CD8-positive, alpha-beta memory T cell (primary cell): ENCODE data around the gene C1orf122. TPM values are rescaled to one million over a fixed set of nuclear protein-coding genes. Genes with fewer than 3 reads are reported as not detected.

Experiments
- CTCF ChIA-PET: fragments of 350-600 bp; sonication (Branson Sonifier 250); formaldehyde crosslinking; loops from one replicate; lab custom pipeline; 2021; ENCODE audit warnings: antibody characterized with exemption; lab: Charles Lee
- POLR2A ChIA-PET: fragments of 350-600 bp; sonication (Branson Sonifier 250); formaldehyde crosslinking; loops from one replicate; lab custom pipeline; 2021; ENCODE audit warnings: antibody characterized with exemption; lab: Charles Lee
- DNase-seq, 5 donors: peaks; one replicate each; pipeline versions ENCODE4 v3.0.0 to v3.0.0-alpha.2; 2020 to 2022; ENCODE audit warnings: mixed read lengths in 1 of 5
- H3K27ac ChIP-seq: one replicate; pipeline ENCODE4 v1.7.0; 2013; ENCODE audit warnings: low read depth, mild to moderate bottlenecking, low read length, moderate library complexity
- H3K27me3 ChIP-seq: 2 replicates; pipeline ENCODE4 v1.7.0; 2013; ENCODE audit warnings: low read length, mild to moderate bottlenecking; ENCODE audit not compliant: insufficient read depth, poor library complexity, severe bottlenecking
- H3K36me3 ChIP-seq: 2 replicates; pipeline ENCODE4 v1.7.0; 2013; ENCODE audit warnings: mild to moderate bottlenecking, low read length, moderate library complexity; ENCODE audit not compliant: insufficient read depth
- H3K4me1 ChIP-seq: 2 replicates; pipeline ENCODE4 v1.7.0; 2013; ENCODE audit warnings: mild to moderate bottlenecking, low read length, moderate library complexity; ENCODE audit not compliant: insufficient read depth
- H3K4me3 ChIP-seq: 2 replicates; pipeline ENCODE4 v1.7.0; 2013; ENCODE audit warnings: mild to moderate bottlenecking, low read length
- H3K9me3 ChIP-seq: 2 replicates; pipeline ENCODE4 v1.7.0; 2013; ENCODE audit warnings: mild to moderate bottlenecking, low read length
- H3K27ac Mint-ChIP-seq, 8 donors: one replicate each; pipeline ENCODE4 v1.8.0; 2020 to 2021; ENCODE audit warnings: mixed read lengths in 8 of 8, mild to moderate bottlenecking in 6 of 8, inconsistent platforms in 3 of 8, moderate library complexity in 3 of 8
- H3K27me3 Mint-ChIP-seq, 2 donors: one replicate each; pipeline ENCODE4 v1.8.0; 2020 to 2021; ENCODE audit warnings: mixed read lengths in 2 of 2, mild to moderate bottlenecking in 1 of 2, moderate library complexity in 1 of 2
- H3K36me3 Mint-ChIP-seq, 3 donors: one replicate each; pipeline ENCODE4 v1.8.0; 2020 to 2021; ENCODE audit warnings: mixed read lengths in 3 of 3, inconsistent platforms in 1 of 3, mild to moderate bottlenecking in 1 of 3
- H3K4me1 Mint-ChIP-seq, 3 donors: one replicate each; pipeline ENCODE4 v1.8.0; 2020 to 2021; ENCODE audit warnings: mixed read lengths in 3 of 3, inconsistent platforms in 1 of 3, mild to moderate bottlenecking in 1 of 3
- H3K4me3 Mint-ChIP-seq, 7 donors: one replicate each; pipeline ENCODE4 v1.8.0; 2020 to 2021; ENCODE audit warnings: mixed read lengths in 7 of 7, mild to moderate bottlenecking in 6 of 7, moderate library complexity in 4 of 7, inconsistent platforms in 2 of 7
- H3K9me3 Mint-ChIP-seq, 5 donors: one replicate each; pipeline ENCODE4 v1.8.0; 2020 to 2022; ENCODE audit warnings: mixed read lengths in 5 of 5, mild to moderate bottlenecking in 3 of 5, moderate library complexity in 2 of 5, inconsistent platforms in 1 of 5
- polyA plus RNA-seq: library from polyadenylated mRNA; unstranded; fragments of 300-500 nt; fragmentation: Illumina TruSeq; gene quantifications from one replicate; pipeline ENCODE4 v1.2.3, GENCODE V29; 2021
- total RNA-seq, 2 experiments: library from RNA; stranded (reverse); gene quantifications; one replicate each; pipeline ENCODE4 v1.2.3, GENCODE V29; 2021

C1orf122 gene
- total and polyA plus RNA-seq, 3 experiments from 2014 or later: 29.4 to 39.5 (median 37.7) TPM

GRCh38 chr1:37822906-37823815, 15.6 kb downstream of the C1orf122 start:
- ChIA-PET POLR2A (no interaction called here), CTCF (interaction anchor here (1.0 kb wide), 1 partner anchor 11 kb away, joined by 4 read pairs; no protein-coding TSS in a partner anchor)
- Histone ChIP-seq H3K27me3 (no peaks in the 10 kb centered on the region), H3K36me3 (peaks cover 23% of the 10 kb centered on the region), H3K4me3 (no peak overlapping the region), H3K9me3 (no peaks in the 10 kb centered on the region), H3K27ac (no peak overlapping the region), H3K4me1 (no peaks in the 10 kb centered on the region)
- peaks cover 0 to 72% (median 27%) of the 10 kb centered on the region in 3 donors for H3K36me3 Mint-ChIP-seq
- H3K27me3 Mint-ChIP-seq: no peaks in the 10 kb centered on the region
- H3K4me3 Mint-ChIP-seq: no peak overlapping the region
- H3K4me1 Mint-ChIP-seq: peaks cover 0 to 1% (median 0%) of the 10 kb centered on the region in 3 donors
- H3K27ac Mint-ChIP-seq: peak overlapping the region in 5 of 8 donors; percentile 52 to 85 (median 69)
- peak in 1 of 5 donors; percentile 5 for DNase-seq
- H3K9me3 Mint-ChIP-seq: no peaks in the 10 kb centered on the region

DNA sequence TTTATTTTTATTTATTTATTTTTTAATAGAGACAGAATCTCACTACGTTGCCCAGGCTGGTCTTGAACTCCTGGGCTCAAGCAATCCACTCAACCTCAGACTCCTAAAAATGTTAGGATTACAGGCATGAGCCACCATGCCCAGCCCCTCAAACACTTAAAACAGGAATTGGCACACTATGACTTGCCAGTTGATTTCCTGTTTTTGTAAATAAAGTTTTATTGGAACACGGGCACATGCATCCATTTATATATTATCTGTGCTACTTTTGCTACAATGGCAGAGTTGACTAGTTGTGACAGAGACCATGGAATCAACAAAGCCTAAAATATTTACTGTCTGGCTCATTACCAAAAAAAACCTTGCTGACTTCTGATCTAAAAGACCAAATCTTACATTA, 16.4 kb downstream of the C1orf122 start:
- DNase-seq: no peak
- H3K4me3 Mint-ChIP-seq: no peak overlapping the region
- Histone ChIP-seq H3K4me3 (no peak overlapping the region), H3K27ac (no peak overlapping the region), H3K9me3 (no peaks in the 10 kb centered on the region), H3K4me1 (no peaks in the 10 kb centered on the region), H3K36me3 (peaks cover 23% of the 10 kb centered on the region), H3K27me3 (no peaks in the 10 kb centered on the region)
- peaks cover 0 to 1% (median 0%) of the 10 kb centered on the region in 3 donors for H3K4me1 Mint-ChIP-seq
- H3K27me3 Mint-ChIP-seq: no peaks in the 10 kb centered on the region
- H3K36me3 Mint-ChIP-seq: peaks cover 0 to 77% (median 31%) of the 10 kb centered on the region in 3 donors
- no peak overlapping the region for H3K27ac Mint-ChIP-seq
- CTCF ChIA-PET: no interaction called here
- POLR2A ChIA-PET: no interaction called here
- no peaks in the 10 kb centered on the region for H3K9me3 Mint-ChIP-seq

GRCh38 chr1:37825506-37825905, 17.9 kb downstream of the C1orf122 start:
- H3K36me3 Mint-ChIP-seq: peaks cover 0 to 75% (median 30%) of the 10 kb centered on the region in 3 donors
- peaks cover 17% of the 10 kb centered on the region for H3K36me3 ChIP-seq
- H3K27me3 Mint-ChIP-seq: no peaks in the 10 kb centered on the region
- POLR2A ChIA-PET: no interaction called here
- H3K27ac Mint-ChIP-seq: peak overlapping the region in 4 of 8 donors; percentile 34 to 54 (median 50)
- H3K4me1 Mint-ChIP-seq: peaks cover 0 to 1% (median 0%) of the 10 kb centered on the region in 3 donors
- no peak overlapping the region for H3K4me3 Mint-ChIP-seq
- no peaks in the 10 kb centered on the region for H3K9me3 Mint-ChIP-seq
- no peak overlapping the region for H3K4me3 ChIP-seq
- CTCF ChIA-PET: interaction anchor here (1.5 kb wide), 1 partner anchor 34 kb away, joined by 4 read pairs; the partner anchor contains the start of gene MTF1
- H3K27me3 ChIP-seq: no peaks in the 10 kb centered on the region
- no peak for DNase-seq
- no peak overlapping the region for H3K27ac ChIP-seq
- H3K4me1 ChIP-seq: no peaks in the 10 kb centered on the region
- no peaks in the 10 kb centered on the region for H3K9me3 ChIP-seq

DNA sequence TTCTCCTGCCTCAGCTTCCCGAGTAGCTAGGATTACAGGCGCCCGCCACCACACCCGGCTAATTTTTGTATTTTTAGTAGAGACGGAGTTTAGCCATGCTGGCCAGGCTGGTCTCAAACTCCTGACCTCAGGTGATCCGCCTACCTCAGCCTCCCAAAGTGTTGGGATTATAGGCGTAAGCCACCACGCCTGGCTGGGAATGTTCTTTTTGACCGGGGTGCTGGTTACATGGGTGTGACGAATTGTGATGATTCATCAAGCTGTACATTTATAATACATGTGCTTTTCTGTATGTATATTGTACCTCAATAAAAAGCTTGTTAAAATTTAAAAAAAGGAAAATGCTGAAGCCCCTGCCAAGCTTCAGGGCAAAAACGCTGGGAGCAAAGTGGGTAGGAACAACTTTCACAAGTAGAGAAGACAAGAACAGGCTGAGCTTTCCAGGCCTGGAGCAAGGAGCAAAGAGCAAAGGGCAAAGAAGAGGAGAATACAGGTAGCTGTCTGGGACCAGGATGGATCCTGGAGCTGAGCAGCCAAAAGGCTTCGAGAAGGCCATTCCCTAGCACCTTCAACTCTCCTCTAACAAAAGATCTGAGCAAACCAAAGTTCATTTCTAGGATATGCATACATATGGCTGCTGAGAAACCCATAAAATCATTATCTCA, 21.0 kb downstream of the C1orf122 start:
- DNase-seq: no peak
- Mint-ChIP-seq H3K27me3 (no peaks in the 10 kb centered on the region), H3K4me3 (no peak overlapping the region), H3K9me3 (no peaks in the 10 kb centered on the region), H3K27ac (peak overlapping the region in 2 of 8 donors; percentile 61 to 74), H3K4me1 (no peaks in the 10 kb centered on the region), H3K36me3 (peaks cover 6 to 74% (median 31%) of the 10 kb centered on the region in 3 donors)
- Histone ChIP-seq H3K4me1 (no peaks in the 10 kb centered on the region), H3K4me3 (no peak overlapping the region), H3K27ac (no peak overlapping the region), H3K36me3 (peaks cover 20% of the 10 kb centered on the region), H3K27me3 (no peaks in the 10 kb centered on the region), H3K9me3 (no peaks in the 10 kb centered on the region)
- ChIA-PET CTCF (no interaction called here), POLR2A (no interaction called here)

GRCh38 chr1:37831109-37831508, 23.5 kb downstream of the C1orf122 start:
- Mint-ChIP-seq H3K27me3 (no peaks in the 10 kb centered on the region), H3K9me3 (no peaks in the 10 kb centered on the region), H3K36me3 (peaks cover 8 to 80% (median 36%) of the 10 kb centered on the region in 3 donors), H3K4me1 (no peaks in the 10 kb centered on the region), H3K27ac (peak overlapping the region in 2 of 8 donors; percentile 25 to 29), H3K4me3 (no peak overlapping the region)
- H3K9me3 ChIP-seq: no peaks in the 10 kb centered on the region
- no peak for DNase-seq
- ChIA-PET CTCF (no interaction called here), POLR2A (no interaction called here)
- no peak overlapping the region for H3K27ac ChIP-seq
- no peaks in the 10 kb centered on the region for H3K4me1 ChIP-seq
- peaks cover 35% of the 10 kb centered on the region for H3K36me3 ChIP-seq
- H3K4me3 ChIP-seq: no peak overlapping the region
- no peaks in the 10 kb centered on the region for H3K27me3 ChIP-seq

GRCh38 chr1:37831809-37832208, 24.2 kb downstream of the C1orf122 start:
- Mint-ChIP-seq H3K9me3 (no peaks in the 10 kb centered on the region), H3K4me3 (no peak overlapping the region), H3K27ac (no peak overlapping the region), H3K4me1 (no peaks in the 10 kb centered on the region), H3K27me3 (no peaks in the 10 kb centered on the region), H3K36me3 (peaks cover 8 to 81% (median 40%) of the 10 kb centered on the region in 3 donors)
- Histone ChIP-seq H3K27ac (no peak overlapping the region), H3K4me3 (no peak overlapping the region), H3K9me3 (no peaks in the 10 kb centered on the region), H3K4me1 (no peaks in the 10 kb centered on the region), H3K27me3 (no peaks in the 10 kb centered on the region), H3K36me3 (peaks cover 35% of the 10 kb centered on the region)
- ChIA-PET POLR2A (no interaction called here), CTCF (no interaction called here)
- no peak for DNase-seq

DNA sequence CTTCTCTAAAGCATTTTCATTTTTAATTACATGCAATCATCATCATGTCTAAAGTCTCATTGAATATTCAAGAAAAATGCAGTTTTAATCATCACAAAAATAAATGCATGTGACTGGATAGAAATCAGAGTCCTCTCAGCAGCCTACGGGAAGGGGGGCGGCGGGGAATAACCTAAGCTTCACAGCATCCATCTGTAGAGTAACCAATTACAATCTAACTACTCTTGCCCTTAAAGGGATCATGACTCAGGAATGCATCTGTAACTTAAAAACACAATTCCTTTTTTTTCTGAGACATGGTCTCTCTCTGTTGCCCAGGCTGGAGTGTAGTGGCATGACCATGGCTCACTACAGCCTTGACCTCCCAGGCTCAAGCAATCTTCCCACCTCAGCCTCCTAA, 29.2 kb downstream of the C1orf122 start:
- Histone ChIP-seq H3K27me3 (no peaks in the 10 kb centered on the region), H3K4me1 (no peaks in the 10 kb centered on the region), H3K9me3 (no peaks in the 10 kb centered on the region), H3K36me3 (peaks cover 57% of the 10 kb centered on the region), H3K4me3 (no peak overlapping the region), H3K27ac (no peak overlapping the region)
- no peaks in the 10 kb centered on the region for H3K9me3 Mint-ChIP-seq
- peaks cover 0 to 3% (median 0%) of the 10 kb centered on the region in 3 donors for H3K4me1 Mint-ChIP-seq
- H3K27me3 Mint-ChIP-seq: no peaks in the 10 kb centered on the region
- CTCF ChIA-PET: interaction anchor here (1.5 kb wide), 1 partner anchor 23 kb away, joined by 3 read pairs; no protein-coding TSS in a partner anchor
- H3K27ac Mint-ChIP-seq: no peak overlapping the region
- no peak for DNase-seq
- POLR2A ChIA-PET: no interaction called here
- H3K4me3 Mint-ChIP-seq: no peak overlapping the region
- H3K36me3 Mint-ChIP-seq: peaks cover 16 to 87% (median 30%) of the 10 kb centered on the region in 3 donors

- Histone ChIP-seq H3K4me1 (no peaks in the 10 kb centered on the region), H3K27me3 (no peaks in the 10 kb centered on the region), H3K4me3 (no peak overlapping the region), H3K27ac (no peak overlapping the region), H3K36me3 (peaks cover 38% of the 10 kb centered on the region), H3K9me3 (no peaks in the 10 kb centered on the region)
- no peaks in the 10 kb centered on the region for H3K9me3 Mint-ChIP-seq
- H3K36me3 Mint-ChIP-seq: peaks cover 9 to 81% (median 20%) of the 10 kb centered on the region in 3 donors
- no peak overlapping the region for H3K27ac Mint-ChIP-seq
- ChIA-PET CTCF (no interaction called here), POLR2A (no interaction called here)
- H3K27me3 Mint-ChIP-seq: no peaks in the 10 kb centered on the region
- DNase-seq: no peak
- H3K4me1 Mint-ChIP-seq: peaks cover 11 to 14% (median 13%) of the 10 kb centered on the region in 3 donors
- no peak overlapping the region for H3K4me3 Mint-ChIP-seq
Observed at GRCh38 chr1:37839676-37840075, 32.1 kb downstream of the C1orf122 start.
